Epidermal melanocyte (primary cell): ENCODE measurements around the gene TEX264.

Source experiments
- DNase-seq: peaks from one replicate; pipeline ENCODE4 v3.0.0; 2011; ENCODE audit warnings: low spot score; ENCODE audit not compliant: insufficient read length

Gene TEX264

DNA sequence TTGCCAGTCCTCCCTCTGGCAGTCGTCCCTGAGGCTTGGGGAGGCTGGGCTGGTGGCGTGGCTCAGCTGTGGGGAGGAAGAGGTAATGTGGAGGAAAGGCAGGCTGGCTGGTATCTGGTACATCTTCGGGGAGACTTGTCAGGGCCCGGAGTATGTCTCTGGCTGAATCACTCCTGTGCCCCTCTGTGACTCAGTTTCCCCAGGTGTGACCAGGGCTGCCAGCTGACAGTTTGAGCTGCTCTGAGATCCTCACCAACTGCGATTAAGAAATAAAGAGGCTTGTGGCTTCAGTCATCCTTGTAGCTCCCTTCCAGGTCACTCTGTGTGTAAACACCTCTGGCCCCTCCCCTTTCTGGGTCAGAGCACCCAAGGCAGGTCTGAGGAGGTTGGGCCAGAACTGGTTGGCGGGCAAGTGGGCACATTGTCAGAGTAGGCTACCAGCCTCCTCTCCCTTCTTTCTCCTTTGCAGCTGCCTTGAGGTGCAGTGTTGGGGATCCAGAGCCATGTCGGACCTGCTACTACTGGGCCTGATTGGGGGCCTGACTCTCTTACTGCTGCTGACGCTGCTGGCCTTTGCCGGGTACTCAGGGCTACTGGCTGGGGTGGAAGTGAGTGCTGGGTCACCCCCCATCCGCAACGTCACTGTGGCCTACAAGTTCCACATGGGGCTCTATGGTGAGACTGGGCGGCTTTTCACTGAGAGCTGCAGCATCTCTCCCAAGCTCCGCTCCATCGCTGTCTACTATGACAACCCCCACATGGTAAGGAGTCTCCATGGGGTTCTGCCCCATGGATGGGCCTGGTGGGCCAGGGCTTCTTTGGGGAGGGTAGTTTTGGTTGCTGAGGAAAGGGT, 3.0 kb downstream of the TEX264 start:
- no peak for DNase-seq

DNA sequence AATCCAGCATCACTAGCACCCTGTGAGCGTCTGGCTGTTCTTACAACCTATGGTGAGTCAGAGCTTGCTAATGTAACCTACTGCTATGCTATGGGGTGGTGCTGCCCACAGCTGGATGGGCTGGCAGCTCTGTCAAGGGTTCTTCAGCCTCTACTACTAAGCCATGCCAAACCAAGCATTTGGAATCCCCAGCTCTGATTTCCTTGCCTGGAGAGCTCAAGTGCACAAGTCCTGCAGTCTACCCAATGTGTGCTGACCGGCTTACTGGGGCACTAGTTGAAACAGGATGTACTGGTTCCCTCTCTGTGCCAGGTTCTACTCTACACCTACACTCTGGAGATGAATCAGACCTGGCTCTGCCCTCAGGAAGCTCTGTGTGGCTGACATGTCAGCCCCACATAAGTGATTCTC, 4.2 kb downstream of the TEX264 start:
- no peak for DNase-seq

DNA sequence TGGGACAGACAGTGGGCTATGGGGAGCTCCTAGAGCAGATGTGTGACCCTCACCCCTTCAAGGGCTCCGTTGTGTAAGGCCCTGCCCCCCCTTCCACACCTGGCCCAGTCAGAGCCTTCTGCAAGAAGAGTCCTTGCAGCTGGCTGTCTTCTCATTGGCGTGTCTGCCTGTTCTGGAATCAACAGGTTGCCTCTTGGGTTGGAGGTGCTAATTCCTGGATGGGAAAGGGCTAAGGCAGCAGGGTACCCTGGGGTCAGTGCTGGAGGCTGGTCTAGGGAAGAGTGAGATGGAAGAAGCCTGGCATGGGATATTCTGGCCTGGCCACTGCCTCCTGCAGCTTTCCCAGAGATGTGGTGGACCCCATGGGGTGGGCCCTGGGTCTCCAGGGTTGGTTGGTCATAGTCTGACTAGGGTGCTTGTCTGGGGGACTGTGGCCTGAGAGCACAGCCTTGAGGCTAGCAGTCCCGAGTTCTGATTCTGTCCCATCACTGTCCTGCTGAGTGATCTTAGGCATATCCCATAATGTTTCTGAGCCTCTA, 5.1 kb downstream of the TEX264 start:
- DNase-seq = no peak

DNA sequence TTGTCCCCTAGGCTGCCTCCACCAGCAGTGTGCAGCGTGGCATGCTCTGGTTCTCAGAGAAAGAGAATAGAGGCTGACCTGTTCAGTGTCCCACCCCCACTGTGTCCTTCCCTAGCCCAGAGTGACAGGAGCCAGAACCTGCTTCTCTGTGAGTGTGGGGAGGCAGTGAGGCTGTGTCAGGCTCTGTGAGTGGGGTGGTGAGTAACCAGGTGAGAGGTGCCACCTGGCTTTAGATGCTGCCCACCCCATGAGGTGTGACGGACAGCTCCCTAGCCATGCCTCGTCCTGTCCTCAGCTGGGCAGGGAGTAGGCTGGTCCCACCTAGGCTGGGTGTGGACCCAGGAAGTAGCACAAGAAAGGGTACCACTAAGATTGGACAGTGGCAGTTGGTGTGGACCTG, 6.3 kb downstream of the TEX264 start:
- no peak for DNase-seq

DNA sequence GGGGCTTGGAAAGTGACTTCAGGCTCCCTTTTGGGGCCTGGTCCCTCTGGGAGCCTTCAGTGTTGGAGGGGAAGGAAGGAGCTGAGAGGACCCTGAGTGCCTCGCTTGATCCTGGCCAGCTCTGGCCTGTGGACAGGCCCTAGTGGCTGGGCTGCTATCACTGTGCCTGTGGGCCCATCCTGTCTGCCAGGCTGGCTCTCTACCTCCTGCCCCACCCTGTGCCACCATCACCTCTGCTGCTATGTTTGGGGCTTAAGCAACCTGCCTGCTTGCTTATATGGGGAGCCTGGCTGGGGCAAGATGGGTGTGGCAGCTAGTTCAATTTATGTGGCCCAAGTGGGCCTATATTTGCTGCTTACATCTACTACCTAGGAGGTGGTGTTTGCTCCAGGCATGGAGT, 7.1 kb downstream of the TEX264 start:
- no peak for DNase-seq

DNA sequence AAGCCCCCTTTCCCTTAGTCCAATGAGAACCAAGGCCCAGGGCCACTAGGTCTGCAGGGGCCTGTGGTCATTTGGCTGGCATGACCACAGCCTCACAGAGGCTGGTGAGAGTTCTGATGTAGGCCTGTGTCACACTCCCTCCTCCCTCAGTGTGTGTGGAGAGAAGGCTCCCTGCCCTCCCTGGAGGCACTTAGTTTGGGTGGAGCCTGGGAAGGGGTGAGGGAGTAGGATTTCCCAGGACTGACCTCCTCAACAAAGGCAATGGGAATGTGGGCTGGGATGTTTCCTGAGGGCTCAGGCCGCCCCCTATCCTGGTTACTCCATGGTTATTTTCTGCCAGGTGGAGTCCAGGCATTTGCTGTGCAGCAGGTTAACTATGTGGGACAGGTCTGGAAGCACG, 7.6 kb downstream of the TEX264 start:
- DNase-seq = no peak

DNA sequence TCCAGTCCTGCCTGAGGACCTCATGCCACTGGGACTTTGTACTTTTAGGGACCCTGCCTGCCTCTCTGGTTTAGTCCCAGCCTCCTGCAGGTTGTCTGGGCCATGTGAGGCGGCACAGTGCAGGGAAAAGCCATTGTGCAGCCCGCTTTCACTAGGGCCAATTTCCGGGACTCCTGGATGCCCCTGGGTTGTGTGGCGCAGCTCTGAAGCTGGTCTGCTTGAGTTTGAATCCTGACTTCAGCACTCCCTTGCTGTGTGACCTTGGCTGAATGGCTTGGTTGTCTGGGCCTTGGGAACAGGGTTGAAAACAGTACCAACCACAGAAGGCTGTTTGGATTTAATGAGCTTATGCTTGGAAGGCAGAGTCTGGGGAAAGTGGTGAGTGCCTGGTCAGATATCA, 8.3 kb downstream of the TEX264 start:
- DNase-seq = no peak

DNA sequence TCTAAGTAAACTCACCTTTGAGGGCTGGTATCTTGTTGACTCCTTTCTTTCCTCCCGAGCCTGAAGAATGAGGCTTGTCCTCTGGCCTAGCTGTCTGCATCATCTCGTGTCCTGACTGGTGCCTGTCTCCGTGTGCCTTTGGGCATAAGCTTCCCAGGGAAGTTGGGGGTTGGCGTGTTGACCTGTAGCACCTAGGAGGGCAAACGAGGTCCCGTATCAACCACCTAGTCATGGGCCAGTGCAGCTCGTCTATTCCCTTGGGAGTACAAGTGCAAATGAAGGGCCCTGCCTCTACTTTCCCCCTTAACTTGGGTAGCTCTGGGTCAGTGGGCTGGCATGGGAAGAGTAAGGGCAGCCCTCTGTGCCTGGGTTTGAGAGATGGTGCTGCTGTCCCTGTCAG, 8.7 kb downstream of the TEX264 start:
- no peak for DNase-seq

DNA sequence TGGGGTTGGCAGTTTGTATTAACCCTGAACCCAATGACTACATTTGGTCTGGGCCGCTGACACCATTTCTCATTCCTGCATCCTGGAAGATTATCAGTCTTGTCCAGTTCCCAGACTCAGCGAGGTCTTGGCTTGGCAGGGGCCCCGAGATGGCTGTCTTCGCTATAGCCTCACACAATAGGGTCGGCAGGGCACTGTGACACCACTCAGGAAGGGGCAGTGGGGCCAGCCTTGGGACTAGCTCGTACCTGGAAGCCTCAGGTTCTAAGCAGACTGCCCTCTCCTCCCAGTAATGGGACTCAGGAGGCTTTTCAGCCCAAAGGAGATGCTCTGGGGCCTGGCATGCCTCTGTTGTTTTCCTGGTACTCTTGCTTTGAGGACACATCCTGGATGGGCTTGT, 9.1 kb downstream of the TEX264 start:
- DNase-seq = no peak

DNA sequence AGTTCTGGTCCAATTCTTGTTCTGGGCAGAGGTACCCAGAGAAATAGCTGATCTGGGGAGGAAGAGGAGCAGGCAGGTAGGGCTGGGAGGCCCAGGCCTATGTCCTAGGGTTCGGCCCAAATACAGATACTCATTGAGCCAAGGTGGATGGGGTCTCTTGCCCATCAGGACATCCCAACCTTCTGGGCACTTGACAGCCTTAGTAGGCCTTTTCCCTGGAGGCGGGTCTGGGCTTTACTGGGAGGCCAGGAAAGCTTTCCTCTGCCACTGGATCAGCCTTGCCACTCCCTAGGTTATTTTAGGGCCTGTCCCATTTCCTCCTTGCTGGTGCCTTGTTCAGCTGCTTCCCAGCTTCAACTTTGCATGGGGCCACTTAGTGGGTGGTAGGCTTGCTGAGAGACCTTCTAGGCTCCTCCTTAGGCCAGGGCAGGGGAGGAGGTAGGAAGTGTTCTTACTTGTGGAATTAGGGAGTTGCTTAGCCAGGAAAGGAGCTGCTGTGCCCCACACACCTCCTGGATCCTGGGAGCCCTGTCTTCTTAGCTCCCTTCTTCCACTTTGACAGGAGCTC, 9.7 kb downstream of the TEX264 start:
- no peak for DNase-seq

DNA sequence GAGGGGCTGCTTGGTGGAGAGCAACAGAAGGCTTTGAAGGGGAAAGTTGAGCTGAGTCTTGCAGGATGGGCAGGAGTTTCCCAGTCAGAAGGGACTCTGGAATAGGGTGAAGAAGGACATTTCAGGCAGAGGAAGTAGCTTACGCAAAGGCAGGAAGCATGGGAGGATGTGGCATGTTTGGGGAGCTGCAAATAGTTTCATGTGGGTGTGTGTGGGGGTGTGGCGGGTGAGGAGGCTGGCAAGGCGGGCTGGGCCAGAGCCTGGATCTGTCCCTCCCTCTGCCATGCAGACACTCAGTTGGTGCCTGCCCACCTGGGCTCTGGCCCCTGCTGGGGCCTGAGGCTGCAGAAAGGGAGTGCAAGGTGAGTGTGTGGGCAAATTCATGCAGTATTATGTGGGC, 10.4 kb downstream of the TEX264 start:
- no peak for DNase-seq

DNA sequence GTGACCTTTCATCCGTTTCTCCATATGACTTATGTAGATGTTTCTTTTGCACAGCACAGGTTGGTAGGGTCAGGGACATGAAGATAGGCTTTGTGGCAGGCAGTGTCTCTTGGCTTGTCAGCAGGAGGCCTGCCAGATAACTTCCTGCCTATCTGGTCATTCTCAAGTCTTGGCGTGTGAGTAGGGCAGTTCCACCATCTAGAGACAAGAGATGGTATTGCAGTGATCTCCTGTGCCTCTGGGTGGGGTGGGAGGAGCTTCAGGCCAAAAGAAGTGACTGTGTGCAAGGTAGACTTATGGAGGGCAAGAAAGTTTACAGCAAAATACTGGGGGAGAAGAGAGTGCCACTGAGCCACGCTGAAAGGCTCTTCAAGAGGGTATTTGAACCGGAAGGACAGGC, 11.0 kb downstream of the TEX264 start:
- peak; percentile 96 for DNase-seq

DNA sequence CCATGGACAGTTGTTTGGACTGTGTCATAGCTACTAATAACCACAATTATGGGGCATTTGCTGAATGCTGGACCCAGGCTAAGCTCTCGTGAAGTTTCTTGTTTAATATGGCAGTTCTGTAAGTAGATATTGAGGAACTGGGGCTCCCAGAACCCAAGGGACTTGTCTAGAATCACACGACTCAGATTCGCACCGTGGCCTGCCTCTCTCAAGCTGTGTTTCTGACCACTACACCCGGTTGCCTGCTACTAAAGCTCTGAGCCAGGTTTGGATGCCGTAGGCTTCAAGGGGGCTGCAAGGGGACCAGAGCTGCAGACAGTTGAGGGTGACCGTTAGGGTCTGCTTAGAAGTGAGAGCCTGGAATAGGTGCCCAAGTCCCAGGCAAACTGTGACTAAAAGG, 11.5 kb downstream of the TEX264 start:
- DNase-seq = no peak

DNA sequence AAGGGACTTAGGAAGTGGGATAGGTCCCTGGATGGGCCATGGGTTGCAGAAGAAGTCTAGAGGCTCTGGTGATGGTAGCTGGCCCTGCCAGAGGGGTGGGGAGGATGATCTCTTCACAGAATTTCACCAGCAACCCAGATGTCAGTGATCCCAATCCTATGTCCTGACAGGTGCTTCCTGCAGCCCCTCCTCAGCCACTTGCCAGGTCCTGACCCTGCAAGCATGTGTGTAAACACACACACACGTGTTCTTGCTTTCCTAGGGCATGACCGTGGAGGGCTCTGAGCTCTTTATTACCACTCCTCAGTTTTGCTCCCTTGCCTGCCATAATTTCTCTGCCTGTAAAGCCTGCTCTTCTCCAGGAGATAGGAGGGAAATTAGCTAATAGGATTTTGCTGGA, 12.5 kb downstream of the TEX264 start:
- DNase-seq = no peak

DNA sequence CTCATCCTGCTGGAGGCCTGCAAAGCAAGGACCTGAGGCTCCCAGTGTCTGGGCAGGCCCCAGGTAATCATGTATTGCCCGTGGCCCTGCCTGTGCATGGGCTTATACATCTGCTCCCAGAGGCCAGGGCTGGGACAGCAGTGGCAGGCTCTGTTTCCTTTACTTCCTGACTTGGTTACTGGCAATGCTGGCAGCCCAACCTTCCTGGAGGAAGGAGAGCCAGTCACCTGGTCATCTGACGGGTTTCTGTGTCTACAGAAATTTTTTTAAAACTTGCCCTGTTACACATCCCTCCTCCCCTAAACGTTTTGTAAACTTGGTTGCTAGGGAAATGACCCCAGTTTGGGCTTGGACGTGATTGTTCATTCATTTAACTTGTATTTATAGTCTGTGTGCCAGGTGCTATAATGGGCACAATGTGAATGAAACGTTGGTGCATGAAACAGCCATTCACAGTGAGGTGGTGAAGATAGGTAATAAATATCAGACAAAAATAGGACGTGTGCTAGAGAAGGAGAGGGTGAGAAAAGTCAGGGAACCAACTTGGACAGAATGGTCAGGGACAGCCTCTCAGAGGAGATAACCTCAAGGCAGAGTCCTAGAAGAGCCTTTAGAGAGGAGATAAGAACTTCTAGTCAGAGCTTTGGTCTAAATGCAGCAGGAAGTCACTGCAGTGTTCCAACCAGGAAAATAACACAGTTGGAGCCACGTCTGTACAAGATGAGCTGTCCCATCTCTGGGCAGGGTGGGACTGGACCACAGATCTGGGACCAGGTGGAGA, 14.1 kb downstream of the TEX264 start:
- DNase-seq = no peak

DNA sequence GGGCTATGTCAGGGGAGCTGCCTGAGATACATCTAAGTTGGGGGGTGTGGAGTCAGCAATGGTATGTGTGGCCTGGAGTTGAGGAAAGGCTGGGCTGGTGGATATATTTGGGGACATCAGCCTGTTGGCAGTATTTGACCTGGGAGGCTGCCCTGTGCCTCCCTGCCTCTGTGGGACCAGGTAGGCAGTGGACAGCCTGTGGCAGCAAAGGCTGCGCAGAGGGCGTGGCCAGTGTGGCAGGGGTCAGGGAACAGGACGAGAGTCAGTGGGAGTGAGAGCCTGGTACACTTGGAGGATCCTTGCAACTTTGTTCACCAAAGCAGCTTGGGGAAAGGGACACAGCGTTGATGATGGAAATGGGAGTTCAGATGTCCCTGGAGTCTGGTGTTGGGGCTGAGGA, 15.0 kb downstream of the TEX264 start:
- no peak for DNase-seq

DNA sequence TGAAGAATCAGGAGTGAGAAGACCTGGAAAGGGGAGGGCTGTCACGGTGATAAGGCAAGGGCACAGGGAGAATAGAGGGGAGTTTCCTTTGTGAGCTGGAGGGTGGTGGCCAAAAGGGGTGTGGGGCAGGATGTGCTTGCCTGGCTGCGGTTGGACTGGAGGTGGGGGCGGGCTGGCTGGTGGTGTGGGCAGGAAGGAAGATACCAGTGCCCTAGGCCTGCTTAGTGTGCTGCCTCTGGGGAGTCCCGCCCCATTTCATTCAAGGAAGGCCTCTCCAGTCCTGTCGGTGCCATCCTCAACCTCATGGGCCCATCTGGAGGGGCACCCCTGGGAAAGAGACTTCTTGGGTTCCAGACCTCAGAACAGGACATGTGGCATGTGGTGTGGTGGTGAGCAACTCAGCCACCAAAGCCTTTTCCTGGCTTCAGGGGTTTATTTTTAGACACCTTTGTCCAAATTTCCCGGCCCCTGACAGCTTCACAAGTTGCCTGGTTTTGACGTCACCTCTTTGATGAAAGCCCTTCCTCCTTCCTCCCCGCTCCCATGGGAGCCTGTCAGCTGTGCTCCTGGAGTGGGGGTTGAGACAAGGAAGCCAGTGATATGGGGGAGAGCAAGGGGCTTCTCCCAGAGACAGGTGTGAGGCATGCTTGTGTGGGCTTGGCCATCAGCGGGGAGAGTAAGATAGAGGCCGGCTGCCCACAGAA, 15.6 kb downstream of the TEX264 start:
- DNase-seq = no peak

DNA sequence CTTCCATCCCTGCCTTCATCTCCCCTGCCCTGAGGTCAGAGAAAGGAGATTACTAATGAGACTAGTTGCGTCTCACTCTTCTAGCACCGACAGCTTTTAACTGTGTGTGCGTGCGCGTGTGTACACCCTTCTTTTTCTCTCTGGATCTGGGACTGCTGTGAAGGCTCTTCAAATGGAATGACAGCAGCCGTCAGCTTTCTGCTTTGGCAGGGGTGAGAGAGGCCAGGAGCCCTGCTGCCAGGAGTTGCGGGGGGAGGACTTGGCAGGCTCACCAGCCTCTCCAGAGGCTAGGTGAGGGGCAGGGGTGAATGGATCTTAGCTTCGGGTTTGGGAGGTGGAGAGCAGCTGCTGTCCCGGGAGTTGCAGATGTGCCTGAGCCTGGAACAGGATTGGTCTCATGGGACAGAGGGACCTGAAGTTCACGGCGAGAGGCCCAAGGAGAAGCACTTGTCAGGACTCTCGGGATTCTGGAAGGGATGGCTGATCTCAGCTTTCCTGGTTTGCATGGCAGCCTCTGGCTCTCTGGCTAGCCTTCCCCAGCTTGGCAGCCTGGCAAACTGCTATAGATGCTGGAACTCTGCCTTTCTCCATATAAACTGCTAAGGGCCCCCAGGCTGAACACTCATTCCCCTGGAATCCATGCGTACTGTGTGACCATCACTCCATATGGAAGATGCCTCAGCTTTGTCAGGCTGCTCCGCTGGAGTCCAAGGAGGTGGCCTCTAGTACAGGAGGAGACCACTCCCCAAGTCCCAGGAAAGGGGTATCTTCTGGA, 16.6 kb downstream of the TEX264 start:
- DNase-seq = no peak

DNA sequence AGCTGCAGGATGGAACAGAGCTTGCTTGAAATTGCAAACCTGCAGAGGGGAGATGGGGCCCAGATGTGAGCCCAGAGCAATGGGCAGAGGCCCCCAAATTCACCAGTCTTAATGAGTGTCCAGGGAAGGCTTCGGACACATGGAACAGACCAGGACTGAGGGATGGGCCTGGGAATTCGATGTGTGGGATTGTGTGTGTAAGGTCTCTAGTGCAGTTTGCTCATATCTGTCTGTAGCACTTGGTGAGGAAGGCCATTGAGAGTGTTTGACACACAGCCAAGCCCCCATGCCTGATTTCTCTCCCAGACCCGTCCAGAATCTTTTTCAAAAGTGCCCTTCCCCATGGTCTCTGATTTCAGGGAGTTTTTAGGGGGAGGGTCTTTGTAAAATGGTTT, 17.2 kb downstream of the TEX264 start:
- DNase-seq = no peak

DNA sequence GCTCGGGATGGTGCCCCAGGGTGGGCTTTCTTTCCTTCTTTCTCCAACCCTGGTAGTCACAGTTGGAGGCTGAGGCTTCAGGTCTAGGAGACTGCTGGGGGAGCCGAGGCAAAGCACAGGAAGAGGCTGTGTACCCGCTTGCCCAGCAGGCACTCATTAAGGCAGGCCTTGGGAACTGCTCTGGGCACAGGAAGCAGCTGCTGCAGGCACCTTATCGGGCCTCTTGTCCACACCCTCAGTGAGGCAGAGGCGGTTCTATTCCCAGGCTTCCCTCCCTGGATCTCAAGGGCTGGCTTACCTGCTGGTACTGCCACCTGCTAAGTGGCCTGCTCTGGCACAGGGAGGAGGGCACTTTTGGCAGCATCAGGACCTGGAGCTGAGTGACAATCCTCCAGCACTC, 20.0 kb downstream of the TEX264 start:
- no peak for DNase-seq

DNA sequence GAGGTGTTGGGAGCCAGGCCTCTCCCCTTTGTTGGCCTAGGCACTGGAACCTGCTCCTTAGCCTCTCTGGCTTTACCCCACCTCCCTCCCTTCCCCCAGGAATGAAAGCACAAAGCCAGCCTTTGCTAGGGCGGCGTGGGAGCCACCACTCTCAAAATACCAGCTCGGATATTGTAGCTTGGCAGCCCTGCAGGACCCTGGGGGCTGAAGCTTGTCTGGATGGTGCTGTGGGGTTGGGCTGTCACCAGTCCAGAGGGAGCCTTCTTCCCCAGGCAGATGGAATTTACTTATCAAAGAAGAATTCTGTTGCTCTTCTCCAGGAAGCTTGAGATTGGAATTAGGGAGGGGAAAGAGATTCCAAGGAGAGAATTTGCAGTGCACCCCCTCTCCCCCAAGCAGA, 20.9 kb downstream of the TEX264 start:
- DNase-seq = peak; percentile 43
